Spleen (tissue), 7 donors: ENCODE data around the gene SMYD2.
A peak's percentile ranks its signal among the peaks of the same experiment; 100 is the strongest.

ENCODE experiments used
- POLR2AphosphoS5 ChIP-seq, 3 donors: sonication (generic); formaldehyde crosslinking; IDR thresholded peaks; one replicate each; pipeline ENCODE4 v1.5.1; 2017; ENCODE audit warnings: antibody characterized with exemption in 3 of 3
- TF ChIP-seq, protein P1 (sequence below), 11 experiments: fragments of 200-600 bp in 7 of 11; fragments of 450-650 bp in 4 of 11; sonication (generic) in 4 of 11; IDR thresholded peaks in 8 of 11; conservative IDR thresholded peaks in 3 of 11; 1 replicate in 7 of 11; 2 replicates in 4 of 11; pipeline versions ENCODE4 v1.4.0 to v1.8.0; 2016 to 2021; ENCODE audit warnings: antibody characterized with exemption in 11 of 11, inconsistent platforms in 4 of 11, mild to moderate bottlenecking in 1 of 11
- donor health status: DM: no; HTN: no; CAD: no; lungs with moderate emphysema.
- donor health status: DM: no; HTN: no; CAD: no.
- donor health status: DM: no; HTN: no; CAD: no.

DNA sequence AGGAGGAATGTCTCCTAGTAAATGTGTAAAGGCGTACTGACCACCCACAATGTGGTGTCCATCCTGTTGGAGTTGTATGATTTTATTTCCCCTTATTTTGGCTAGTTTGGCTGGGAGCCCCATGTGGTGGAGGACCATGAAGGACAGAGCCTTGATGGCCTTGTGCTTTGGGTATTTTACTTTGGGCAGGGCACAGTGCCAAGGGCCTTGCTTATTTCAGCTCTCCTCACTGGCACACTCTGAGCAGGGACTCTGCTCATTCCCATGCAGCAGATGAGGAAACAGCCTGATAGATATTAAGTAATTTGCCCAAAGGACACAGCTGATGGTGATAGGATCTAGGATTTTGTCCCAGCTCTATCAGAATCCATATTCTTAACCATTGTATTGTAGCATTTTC, 50.2 kb downstream of the SMYD2 start:
- TF ChIP-seq, protein P1, sequence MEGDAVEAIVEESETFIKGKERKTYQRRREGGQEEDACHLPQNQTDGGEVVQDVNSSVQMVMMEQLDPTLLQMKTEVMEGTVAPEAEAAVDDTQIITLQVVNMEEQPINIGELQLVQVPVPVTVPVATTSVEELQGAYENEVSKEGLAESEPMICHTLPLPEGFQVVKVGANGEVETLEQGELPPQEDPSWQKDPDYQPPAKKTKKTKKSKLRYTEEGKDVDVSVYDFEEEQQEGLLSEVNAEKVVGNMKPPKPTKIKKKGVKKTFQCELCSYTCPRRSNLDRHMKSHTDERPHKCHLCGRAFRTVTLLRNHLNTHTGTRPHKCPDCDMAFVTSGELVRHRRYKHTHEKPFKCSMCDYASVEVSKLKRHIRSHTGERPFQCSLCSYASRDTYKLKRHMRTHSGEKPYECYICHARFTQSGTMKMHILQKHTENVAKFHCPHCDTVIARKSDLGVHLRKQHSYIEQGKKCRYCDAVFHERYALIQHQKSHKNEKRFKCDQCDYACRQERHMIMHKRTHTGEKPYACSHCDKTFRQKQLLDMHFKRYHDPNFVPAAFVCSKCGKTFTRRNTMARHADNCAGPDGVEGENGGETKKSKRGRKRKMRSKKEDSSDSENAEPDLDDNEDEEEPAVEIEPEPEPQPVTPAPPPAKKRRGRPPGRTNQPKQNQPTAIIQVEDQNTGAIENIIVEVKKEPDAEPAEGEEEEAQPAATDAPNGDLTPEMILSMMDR (IDR thresholded peaks at IDR 0.05 in 8 of 11, conservative IDR thresholded peaks at IDR 0.05 in 3 of 11) = no peak
- peak in 2 of 3 donors; percentile 11 to 36 for TF ChIP-seq POLR2AphosphoS5 (IDR thresholded peaks at IDR 0.05)
